Activated T-helper 1 cell treated with anti-CD3 and anti-CD28 coated beads, Interleukin-12 subunit alpha, Interleukin-12 subunit beta, Interleukin-2, Interleukin-4 antibody, amounts not matched to agents 30 ng/mL and 10 ng/mL and 1 ng/mL, durations not matched to agents 14 hours and 24 hours and 36 hours (primary cell): ENCODE measurements around the gene AMY1A. TPM values are rescaled to one million over a fixed set of nuclear protein-coding genes. Genes with fewer than 3 reads are reported as not detected.
"Not testable (repeated sequence)": the region's sequence is repeated elsewhere in the genome, so short reads cannot be mapped to it uniquely, and the experiment has no call there.

Source experiments
- DNase-seq: peaks from one replicate; pipeline ENCODE4 v3.0.0; 2021; ENCODE audit warnings: low spot score
- H3K27ac Mint-ChIP-seq: one replicate; pipeline ENCODE4 v1.8.0; 2021; ENCODE audit warnings: mild to moderate bottlenecking, mixed read lengths
- H3K27me3 Mint-ChIP-seq: one replicate; pipeline ENCODE4 v1.8.0; 2022; ENCODE audit warnings: mild to moderate bottlenecking, moderate library complexity, mixed read lengths; ENCODE audit not compliant: insufficient read depth
- H3K36me3 Mint-ChIP-seq: one replicate; pipeline ENCODE4 v1.8.0; 2021; ENCODE audit warnings: low read depth, mixed read lengths
- H3K4me1 Mint-ChIP-seq: one replicate; pipeline ENCODE4 v1.8.0; 2021; ENCODE audit warnings: low read depth, mixed read lengths
- H3K4me3 Mint-ChIP-seq: one replicate; pipeline ENCODE4 v1.8.0; 2021; ENCODE audit warnings: mild to moderate bottlenecking, moderate library complexity, mixed read lengths
- H3K9me3 Mint-ChIP-seq: one replicate; pipeline ENCODE4 v1.8.0; 2021; ENCODE audit warnings: mixed read lengths
- intact Hi-C: fragments of 100-400 bp; cut with micrococcal nuclease; formaldehyde crosslinking; loops from one replicate; pipeline ENCODE4 v1.15.1; 2024
- total RNA-seq: library from RNA; stranded (reverse); gene quantifications from 2 replicates; pipeline ENCODE4 v1.2.3, GENCODE V29; 2022

Gene AMY1A
- total RNA-seq = not detected in 2 replicates

DNA sequence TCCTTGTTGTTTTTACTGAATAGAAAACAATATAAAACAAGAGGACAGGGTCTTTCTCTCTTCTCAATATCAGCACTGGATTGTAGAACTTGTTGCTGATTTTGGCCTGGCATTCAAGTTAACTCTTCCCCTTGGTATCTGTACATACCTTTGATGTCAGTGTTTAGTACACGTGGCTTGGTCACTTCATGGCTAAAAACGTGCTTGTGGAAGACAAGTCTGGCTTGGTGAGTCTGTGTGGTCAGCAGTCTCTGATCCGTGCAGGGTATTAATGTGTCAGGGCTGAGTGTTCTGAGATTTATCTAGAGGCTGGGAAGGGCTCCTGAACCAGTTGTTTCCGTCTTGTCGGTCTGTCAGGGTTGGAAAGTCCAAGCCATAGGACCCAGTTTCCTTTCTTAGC lies at the start of gene AMY1A:
Gene AMY1A (plus strand): TSS at position 301 of the 400 bp plus-strand sequence. CDS start 571 bp downstream, outside the sequence.
- intact Hi-C loops, H3K27me3 Mint-ChIP-seq, H3K4me3 Mint-ChIP-seq, H3K4me1 Mint-ChIP-seq, DNase-seq, H3K9me3 Mint-ChIP-seq, H3K27ac Mint-ChIP-seq, H3K36me3 Mint-ChIP-seq: not testable (repeated sequence)

DNA sequence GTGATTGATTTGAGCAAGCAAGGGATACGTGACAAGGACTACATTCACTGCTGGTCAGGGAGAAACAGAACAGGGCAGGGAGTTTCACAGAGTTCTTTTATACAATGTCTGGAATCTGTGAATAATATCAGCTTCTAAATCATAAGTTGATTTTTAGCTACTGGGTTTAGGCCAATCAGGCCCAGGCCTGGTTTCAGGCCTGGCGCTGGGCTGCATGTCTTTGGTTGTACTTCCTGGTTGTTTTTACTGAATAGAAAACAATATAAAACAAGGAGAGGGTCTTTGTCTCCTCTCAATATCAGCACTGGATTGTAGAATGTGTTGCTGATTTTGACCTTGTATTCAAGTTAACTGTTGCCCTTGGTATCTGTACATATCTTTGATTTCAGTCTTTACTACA lies 39.2 kb upstream of the AMY1A start:
- Mint-ChIP-seq H3K27ac (no peak overlapping the region), H3K9me3 (no peaks in the 10 kb centered on the region), H3K4me1 (no peaks in the 10 kb centered on the region), H3K36me3 (no peaks in the 10 kb centered on the region), H3K4me3 (no peak overlapping the region), H3K27me3 (peaks cover 3% of the 10 kb centered on the region)
- intact Hi-C loops = no loop called here
- no peak for DNase-seq

DNA sequence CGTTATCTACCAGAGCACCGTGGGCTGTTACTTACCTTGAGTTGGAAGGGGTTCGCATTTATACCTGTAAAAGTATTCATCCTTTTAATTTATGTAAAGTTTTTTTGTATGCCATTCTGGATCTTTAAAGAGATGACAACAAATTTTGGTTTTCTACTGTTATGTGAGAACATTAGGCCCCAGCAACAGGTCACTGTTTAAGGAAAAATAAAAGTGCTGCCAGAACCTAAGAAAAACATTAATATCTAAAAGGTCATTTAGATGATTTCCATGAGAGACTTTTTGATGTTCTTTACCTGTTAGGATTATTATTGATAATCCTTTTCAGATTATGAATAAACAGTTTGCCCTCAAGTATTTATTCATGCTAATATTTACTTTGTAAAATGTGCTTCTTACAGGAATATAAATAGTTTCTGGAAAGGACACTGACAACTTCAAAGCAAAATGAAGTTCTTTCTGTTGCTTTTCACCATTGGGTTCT lies 38.5 kb upstream of the AMY1A start, which contains the start of gene AMY2A:
Gene AMY2A (plus strand): TSS at position 434 of the 484 bp plus-strand sequence. CDS start 14 bp downstream, at position 448.
- H3K27me3 Mint-ChIP-seq, H3K27ac Mint-ChIP-seq, H3K36me3 Mint-ChIP-seq, intact Hi-C loops, H3K9me3 Mint-ChIP-seq, H3K4me1 Mint-ChIP-seq, H3K4me3 Mint-ChIP-seq, DNase-seq: not testable (repeated sequence)

DNA sequence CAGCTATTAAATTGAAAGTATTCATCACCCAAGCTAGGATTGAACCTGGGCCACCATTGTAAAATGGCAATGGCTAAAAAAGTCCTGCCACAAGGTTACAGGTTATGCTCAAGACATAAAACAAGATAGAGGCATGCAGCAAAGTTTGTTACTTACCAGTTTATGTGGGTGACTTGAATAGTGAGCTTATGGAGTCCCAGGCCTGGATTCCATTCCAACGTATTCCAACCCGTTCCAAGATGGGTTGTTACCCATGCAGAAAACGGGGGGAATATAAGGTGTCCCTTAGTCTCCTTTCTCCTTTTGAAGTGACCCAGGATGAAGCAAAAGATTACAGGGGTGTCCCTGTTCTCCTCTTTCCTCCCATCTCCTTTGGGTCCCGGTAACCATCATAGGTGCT lies 28.1 kb upstream of the AMY1A start:
- H3K4me1 Mint-ChIP-seq, DNase-seq, intact Hi-C loops, H3K4me3 Mint-ChIP-seq, H3K27ac Mint-ChIP-seq, H3K27me3 Mint-ChIP-seq, H3K36me3 Mint-ChIP-seq, H3K9me3 Mint-ChIP-seq: not testable (repeated sequence)

DNA sequence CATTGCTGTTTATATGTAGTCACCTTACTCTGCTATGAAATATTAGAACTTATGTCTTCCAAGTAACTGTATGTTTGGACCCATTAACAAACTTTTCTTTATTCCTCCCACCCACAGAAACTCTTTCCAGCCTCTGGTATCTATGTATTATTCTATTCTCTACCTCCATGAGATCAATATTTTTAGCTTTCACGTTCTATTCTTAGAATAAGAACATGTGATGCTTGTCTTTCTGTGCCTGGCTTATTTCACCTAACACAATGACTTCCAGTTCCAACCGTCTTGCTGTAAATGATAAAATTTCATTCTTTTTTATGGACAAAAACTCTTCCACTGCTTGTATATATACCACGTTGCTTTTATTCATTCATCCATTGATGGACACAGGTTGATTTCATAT lies 14.4 kb upstream of the AMY1A start:
- H3K27me3 Mint-ChIP-seq, H3K27ac Mint-ChIP-seq, DNase-seq, H3K4me3 Mint-ChIP-seq, H3K36me3 Mint-ChIP-seq, H3K4me1 Mint-ChIP-seq, H3K9me3 Mint-ChIP-seq, intact Hi-C loops: not testable (repeated sequence)

DNA sequence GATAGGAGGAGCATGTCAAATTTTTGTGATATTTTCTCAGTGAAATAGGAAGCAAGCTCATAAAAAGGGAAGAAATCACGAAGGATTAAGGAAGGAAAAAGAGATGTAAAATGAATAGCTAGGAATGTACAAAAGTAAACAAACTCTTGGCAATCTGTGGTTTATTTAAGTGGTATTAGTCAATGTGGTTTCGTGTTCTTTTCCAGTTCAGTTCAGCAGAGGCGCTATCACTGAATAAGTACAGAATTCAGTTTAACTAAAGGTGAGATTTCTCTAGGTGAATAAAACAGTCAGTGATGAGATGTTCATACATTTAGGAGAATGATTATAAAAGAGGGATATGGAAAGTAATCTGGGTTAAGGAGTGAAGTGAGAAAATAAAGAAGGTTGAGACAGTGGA lies 11.7 kb upstream of the AMY1A start:
- DNase-seq, H3K27ac Mint-ChIP-seq, H3K36me3 Mint-ChIP-seq, H3K4me1 Mint-ChIP-seq, H3K4me3 Mint-ChIP-seq, H3K27me3 Mint-ChIP-seq, H3K9me3 Mint-ChIP-seq, intact Hi-C loops: not testable (repeated sequence)

DNA sequence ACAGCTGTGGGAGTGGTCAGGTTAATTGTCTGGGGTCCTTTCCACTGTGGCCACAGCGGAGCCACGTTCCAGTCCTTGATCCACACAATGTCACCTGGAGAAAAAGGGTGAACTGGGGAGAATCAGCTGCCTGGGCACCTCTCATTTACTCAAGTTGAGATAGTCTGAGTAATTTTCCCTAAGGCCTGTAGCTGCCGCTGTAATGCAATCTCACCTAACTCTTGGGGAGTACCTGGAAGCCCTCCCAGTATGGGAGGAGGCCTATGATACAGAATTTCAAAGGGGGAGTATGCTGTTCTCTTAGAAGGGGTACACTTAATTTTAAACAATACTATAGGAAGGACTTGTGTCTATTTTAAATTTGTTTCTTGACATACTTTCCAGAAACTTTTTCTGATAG lies 5.3 kb upstream of the AMY1A start:
- H3K27me3 Mint-ChIP-seq, H3K27ac Mint-ChIP-seq, H3K4me3 Mint-ChIP-seq, H3K36me3 Mint-ChIP-seq, DNase-seq, H3K9me3 Mint-ChIP-seq, intact Hi-C loops, H3K4me1 Mint-ChIP-seq: not testable (repeated sequence)

DNA sequence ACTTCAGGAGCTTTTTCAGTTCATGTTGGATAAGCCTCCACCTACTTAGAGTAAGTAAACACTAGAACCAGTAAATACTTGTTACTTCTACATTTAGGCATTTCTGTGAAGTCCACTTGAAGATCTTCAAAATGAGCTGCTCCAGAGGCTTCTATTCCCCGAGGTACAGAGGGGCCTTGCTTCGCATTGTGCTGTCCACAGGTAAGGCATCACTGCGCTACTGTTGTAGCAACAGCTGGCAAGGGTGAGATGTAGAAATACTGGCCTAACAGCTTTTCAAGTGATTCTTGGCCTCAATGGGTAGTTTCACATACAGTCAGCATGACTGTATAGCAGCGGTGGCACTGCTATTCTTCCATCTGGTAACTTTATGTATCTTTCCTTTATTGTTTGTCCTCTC lies 4.7 kb upstream of the AMY1A start:
- DNase-seq, H3K36me3 Mint-ChIP-seq, H3K9me3 Mint-ChIP-seq, H3K4me3 Mint-ChIP-seq, H3K4me1 Mint-ChIP-seq, intact Hi-C loops, H3K27ac Mint-ChIP-seq, H3K27me3 Mint-ChIP-seq: not testable (repeated sequence)

DNA sequence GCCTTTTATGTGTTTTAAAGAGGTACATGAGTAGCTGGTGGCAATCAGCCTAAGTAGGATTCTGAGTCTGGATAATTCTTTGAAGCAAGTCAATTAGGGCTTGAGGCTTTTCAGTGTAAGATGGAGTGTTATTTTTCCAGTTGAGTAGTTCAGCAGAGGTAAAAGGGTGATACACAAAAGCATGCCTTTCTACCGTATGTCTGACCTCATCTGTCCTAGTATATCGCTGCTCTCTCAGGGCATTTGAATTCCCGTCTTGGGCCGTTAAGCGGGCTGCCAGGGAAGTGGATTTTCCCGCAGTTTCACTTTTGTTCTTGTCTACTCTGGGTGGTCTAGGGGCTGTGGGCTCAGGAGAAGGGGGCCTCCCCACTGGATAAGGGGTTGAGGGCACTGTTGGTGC lies 1.4 kb upstream of the AMY1A start:
- H3K27me3 Mint-ChIP-seq, DNase-seq, H3K4me1 Mint-ChIP-seq, H3K27ac Mint-ChIP-seq, intact Hi-C loops, H3K9me3 Mint-ChIP-seq, H3K36me3 Mint-ChIP-seq, H3K4me3 Mint-ChIP-seq: not testable (repeated sequence)

DNA sequence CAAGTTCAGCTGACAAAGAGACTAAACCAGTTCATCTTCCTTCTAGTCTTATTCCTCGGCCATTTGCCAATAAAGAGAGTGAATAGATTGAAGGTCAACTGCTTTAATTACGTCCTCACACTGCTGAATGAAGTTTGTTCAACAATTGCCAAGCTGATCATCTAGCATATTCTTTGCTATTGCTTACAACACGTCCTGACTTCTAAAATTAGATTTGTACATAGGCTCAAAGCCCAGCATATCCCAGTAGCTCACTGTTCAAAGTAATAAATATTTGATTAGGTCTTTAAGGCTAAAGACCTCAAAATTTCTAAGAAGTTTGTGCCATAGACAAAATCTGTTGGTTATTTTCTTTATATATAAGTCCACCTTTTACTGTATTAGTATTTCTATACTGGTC lies 20.8 kb downstream of the AMY1A start:
- H3K4me1 Mint-ChIP-seq, H3K27ac Mint-ChIP-seq, DNase-seq, H3K4me3 Mint-ChIP-seq, H3K9me3 Mint-ChIP-seq, H3K36me3 Mint-ChIP-seq, H3K27me3 Mint-ChIP-seq, intact Hi-C loops: not testable (repeated sequence)

DNA sequence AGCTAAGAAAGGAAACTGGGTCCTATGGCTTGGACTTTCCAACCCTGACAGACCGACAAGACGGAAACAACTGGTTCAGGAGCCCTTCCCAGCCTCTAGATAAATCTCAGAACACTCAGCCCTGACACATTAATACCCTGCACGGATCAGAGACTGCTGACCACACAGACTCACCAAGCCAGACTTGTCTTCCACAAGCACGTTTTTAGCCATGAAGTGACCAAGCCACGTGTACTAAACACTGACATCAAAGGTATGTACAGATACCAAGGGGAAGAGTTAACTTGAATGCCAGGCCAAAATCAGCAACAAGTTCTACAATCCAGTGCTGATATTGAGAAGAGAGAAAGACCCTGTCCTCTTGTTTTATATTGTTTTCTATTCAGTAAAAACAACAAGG lies 40.5 kb downstream of the AMY1A start, which contains the start of gene AMY1B:
Gene AMY1B (minus strand): TSS at position 101 of the 400 bp plus-strand sequence. CDS start 571 bp downstream, outside the sequence.
- DNase-seq, H3K4me3 Mint-ChIP-seq, H3K36me3 Mint-ChIP-seq, H3K9me3 Mint-ChIP-seq, intact Hi-C loops, H3K4me1 Mint-ChIP-seq, H3K27me3 Mint-ChIP-seq, H3K27ac Mint-ChIP-seq: not testable (repeated sequence)

DNA sequence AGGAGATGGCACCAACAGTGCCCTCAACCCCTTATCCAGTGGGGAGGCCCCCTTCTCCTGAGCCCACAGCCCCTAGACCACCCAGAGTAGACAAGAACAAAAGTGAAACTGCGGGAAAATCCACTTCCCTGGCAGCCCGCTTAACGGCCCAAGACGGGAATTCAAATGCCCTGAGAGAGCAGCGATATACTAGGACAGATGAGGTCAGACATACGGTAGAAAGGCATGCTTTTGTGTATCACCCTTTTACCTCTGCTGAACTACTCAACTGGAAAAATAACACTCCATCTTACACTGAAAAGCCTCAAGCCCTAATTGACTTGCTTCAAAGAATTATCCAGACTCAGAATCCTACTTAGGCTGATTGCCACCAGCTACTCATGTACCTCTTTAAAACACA lies 41.9 kb downstream of the AMY1A start:
- H3K36me3 Mint-ChIP-seq, H3K9me3 Mint-ChIP-seq, DNase-seq, H3K4me3 Mint-ChIP-seq, intact Hi-C loops, H3K4me1 Mint-ChIP-seq, H3K27ac Mint-ChIP-seq, H3K27me3 Mint-ChIP-seq: not testable (repeated sequence)

DNA sequence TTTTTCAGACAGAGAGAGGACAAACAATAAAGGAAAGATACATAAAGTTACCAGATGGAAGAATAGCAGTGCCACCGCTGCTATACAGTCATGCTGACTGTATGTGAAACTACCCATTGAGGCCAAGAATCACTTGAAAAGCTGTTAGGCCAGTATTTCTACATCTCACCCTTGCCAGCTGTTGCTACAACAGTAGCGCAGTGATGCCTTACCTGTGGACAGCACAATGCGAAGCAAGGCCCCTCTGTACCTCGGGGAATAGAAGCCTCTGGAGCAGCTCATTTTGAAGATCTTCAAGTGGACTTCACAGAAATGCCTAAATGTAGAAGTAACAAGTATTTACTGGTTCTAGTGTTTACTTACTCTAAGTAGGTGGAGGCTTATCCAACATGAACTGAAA lies 45.1 kb downstream of the AMY1A start:
- H3K4me1 Mint-ChIP-seq, intact Hi-C loops, DNase-seq, H3K36me3 Mint-ChIP-seq, H3K27ac Mint-ChIP-seq, H3K9me3 Mint-ChIP-seq, H3K4me3 Mint-ChIP-seq, H3K27me3 Mint-ChIP-seq: not testable (repeated sequence)

DNA sequence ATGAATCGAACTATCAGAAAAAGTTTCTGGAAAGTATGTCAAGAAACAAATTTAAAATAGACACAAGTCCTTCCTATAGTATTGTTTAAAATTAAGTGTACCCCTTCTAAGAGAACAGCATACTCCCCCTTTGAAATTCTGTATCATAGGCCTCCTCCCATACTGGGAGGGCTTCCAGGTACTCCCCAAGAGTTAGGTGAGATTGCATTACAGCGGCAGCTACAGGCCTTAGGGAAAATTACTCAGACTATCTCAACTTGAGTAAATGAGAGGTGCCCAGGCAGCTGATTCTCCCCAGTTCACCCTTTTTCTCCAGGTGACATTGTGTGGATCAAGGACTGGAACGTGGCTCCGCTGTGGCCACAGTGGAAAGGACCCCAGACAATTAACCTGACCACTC lies 45.7 kb downstream of the AMY1A start:
- intact Hi-C loops, H3K9me3 Mint-ChIP-seq, H3K27me3 Mint-ChIP-seq: not testable (repeated sequence)

More for the DNA sequence above, 45.7 kb downstream of the AMY1A start:
- H3K4me3 Mint-ChIP-seq, DNase-seq, H3K36me3 Mint-ChIP-seq, H3K27ac Mint-ChIP-seq, H3K4me1 Mint-ChIP-seq: not testable (repeated sequence)
